GM12878 (cell line): Measurements from ENCODE around the gene KIF12. TPM values are rescaled to one million over a fixed set of nuclear protein-coding genes. Genes with fewer than 3 reads are reported as not detected.

Experiments
- ATAC-seq: fragments of 200-7000 bp; cut with Tn5 transposase; 3 replicates; pipeline ENCODE4 v1.9.1; 2020; ENCODE audit warnings: mild to moderate bottlenecking, moderate library complexity
- BruUV-seq: library from RNA; stranded (reverse); fragments of 400-500 nt; replicated peaks from 2 replicates; lab custom pipeline; 2021; lab: Mats Ljungman, UMichigan
- CTCF ChIA-PET: fragments of 300-600 bp; sonication (Branson Sonifier 250); formaldehyde crosslinking; extraction: SDS; loops from one replicate; lab custom pipeline; 2021; ENCODE audit warnings: inconsistent platforms; lab: Yijun Ruan, JAX
- POLR2A ChIA-PET: fragments of 350-600 bp; formaldehyde crosslinking; extraction: SDS; loops from one replicate; lab custom pipeline; 2021; ENCODE audit warnings: inconsistent platforms; lab: Charles Lee
- RAD21 ChIA-PET: fragments of 300-600 bp; sonication (Branson Sonifier 250); formaldehyde crosslinking; loops from one replicate; lab custom pipeline; 2023; ENCODE audit warnings: antibody characterized with exemption; ENCODE audit not compliant: unreplicated experiment; lab: Charles Lee
- SMC1A ChIA-PET: fragments of 300-600 bp; sonication (Branson Sonifier 250); formaldehyde crosslinking; loops from one replicate; lab custom pipeline; 2023; ENCODE audit not compliant: unreplicated experiment, uncharacterized antibody; lab: Charles Lee
- DNase-seq: peaks from one replicate; pipeline ENCODE4 v3.0.0-alpha.2; 2011; ENCODE audit warnings: low read depth, low spot score
- FAIRE-seq: peaks from 3 replicates; lab custom pipeline; 2011; peaks lifted over from hg19 to GRCh38; lab: Jason Lieb, UNC
- H2AFZ ChIP-seq: 2 replicates; pipeline ENCODE4 v1.6.0; 2011; ENCODE audit warnings: low read depth, low read length, control low read depth; ENCODE audit not compliant: control insufficient read depth
- H3K27ac ChIP-seq: 2 replicates; pipeline ENCODE4 v1.5.1; 2011; ENCODE audit warnings: control low read depth; ENCODE audit not compliant: control insufficient read depth, insufficient read depth
- H3K27me3 ChIP-seq, 2 experiments: replicated peaks in 1 of 2; 2 replicates each; pipeline versions ENCODE4 v1.6.0 to v1.6.1; 2011; ENCODE audit warnings: low read length in 1 of 2; ENCODE audit not compliant: control insufficient read depth in 2 of 2, insufficient read depth in 2 of 2
- H3K36me3 ChIP-seq, 2 experiments: 2 replicates each; pipeline ENCODE4 v1.5.1; 2011; ENCODE audit warnings: low read length in 1 of 2; ENCODE audit not compliant: control insufficient read depth in 2 of 2, insufficient read depth in 2 of 2
- H3K4me1 ChIP-seq: 2 replicates; pipeline ENCODE4 v1.6.1; 2011; ENCODE audit warnings: mild to moderate bottlenecking, low read length, moderate library complexity, mixed read lengths; ENCODE audit not compliant: control insufficient read depth, insufficient read depth
- H3K4me2 ChIP-seq: 2 replicates; pipeline ENCODE4 v1.6.0; 2011; ENCODE audit warnings: control low read depth; ENCODE audit not compliant: control insufficient read depth, insufficient read depth
- H3K4me3 ChIP-seq: fragments of 200-600 bp; sonication (generic); 2 replicates; pipeline ENCODE4 v1.5.1; 2016
- H3K79me2 ChIP-seq: 2 replicates; pipeline ENCODE4 v1.6.0; 2011; ENCODE audit warnings: low read length; ENCODE audit not compliant: control insufficient read depth, insufficient read depth
- H3K9ac ChIP-seq: 2 replicates; pipeline ENCODE4 v1.8.0; 2011; ENCODE audit warnings: low read length, control low read depth, mixed read lengths; ENCODE audit not compliant: control insufficient read depth, insufficient read depth
- H3K9me3 ChIP-seq: replicated peaks from 3 replicates; pipeline ENCODE4 v1.5.1; 2011; ENCODE audit warnings: mild to moderate bottlenecking, low read length; ENCODE audit not compliant: control insufficient read depth, insufficient read depth
- H4K20me1 ChIP-seq: 2 replicates; pipeline ENCODE4 v1.6.0; 2011; ENCODE audit not compliant: control insufficient read depth, insufficient read depth
- CHD1 ChIP-seq: IDR thresholded peaks from 2 replicates; pipeline ENCODE4 v1.6.1; 2012; ENCODE audit warnings: low read depth, low read length, improper control_type of control experiment
- DPF2 ChIP-seq: fragments of 450-650 bp; IDR thresholded peaks from 2 replicates; pipeline ENCODE4 v1.6.1; 2017; ENCODE audit warnings: mild to moderate bottlenecking
- GABPA ChIP-seq: IDR thresholded peaks from 2 replicates; pipeline ENCODE4 v1.6.1; 2014; ENCODE audit warnings: antibody characterized with exemption, low read depth, mild to moderate bottlenecking, inconsistent platforms
- IKZF1 ChIP-seq: fragments of 450-650 bp; conservative IDR thresholded peaks from 2 replicates; pipeline ENCODE4 v1.6.1; 2017; ENCODE audit warnings: antibody characterized with exemption, mild to moderate bottlenecking
- JUND ChIP-seq: IDR thresholded peaks from 2 replicates; pipeline ENCODE4 v1.6.1; 2012; ENCODE audit warnings: low read depth, mild to moderate bottlenecking, low read length, improper control_type of control experiment, moderate library complexity
- MYB ChIP-seq: fragments of 150-350 bp; IDR thresholded peaks from 2 replicates; pipeline ENCODE4 v1.6.1; 2014; ENCODE audit warnings: mild to moderate bottlenecking, low read depth, low read length, borderline replicate concordance
- NFYA ChIP-seq: IDR thresholded peaks from 2 replicates; pipeline ENCODE4 v1.6.1; 2011; ENCODE audit warnings: low read depth, mild to moderate bottlenecking, low read length, improper control_type of control experiment, borderline replicate concordance
- NR2F1 ChIP-seq: fragments of 450-650 bp; conservative IDR thresholded peaks from 2 replicates; pipeline ENCODE4 v1.6.1; 2017; ENCODE audit warnings: mild to moderate bottlenecking
- PAX5 ChIP-seq: IDR thresholded peaks from 2 replicates; pipeline ENCODE4 v1.6.1; 2011; ENCODE audit warnings: low read depth, low read length, borderline replicate concordance
- POLR2AphosphoS2 ChIP-seq: IDR thresholded peaks from 2 replicates; pipeline ENCODE4 v1.6.1; 2011; ENCODE audit warnings: low read depth, mild to moderate bottlenecking, low read length, improper control_type of control experiment, moderate library complexity
- POU2F2 ChIP-seq: IDR thresholded peaks from 3 replicates; pipeline ENCODE4 v1.6.1; 2011; ENCODE audit warnings: low read depth, mild to moderate bottlenecking, low read length, borderline replicate concordance
- SUZ12 ChIP-seq: fragments of 200-600 bp; sonication (generic); IDR thresholded peaks from one replicate; pipeline ENCODE4 v1.6.1; 2018; ENCODE audit warnings: antibody characterized with exemption, mild to moderate bottlenecking; ENCODE audit not compliant: unreplicated experiment
- ZNF217 ChIP-seq: fragments of 450-650 bp; IDR thresholded peaks from 2 replicates; pipeline ENCODE4 v1.6.1; 2017; ENCODE audit warnings: antibody characterized with exemption, mild to moderate bottlenecking
- WGBS: methylation state at CpG from one replicate; pipeline ENCODE4 v1.1.6; 2016; ENCODE audit warnings: low lambda C conversion rate; ENCODE audit not compliant: insufficient replicate concordance, insufficient coverage; ENCODE audit errors: missing lambda C conversion rate; 5-methylcytosine and 5-hydroxymethylcytosine counted together
- in situ Hi-C: fragments of 300-500 bp; cut with MboI; formaldehyde crosslinking; loops from 9 replicates; pipeline ENCODE4 v1.14.3; 2018; ENCODE audit warnings: mixed read lengths
- intact Hi-C: fragments of 100-400 bp; cut with micrococcal nuclease; formaldehyde crosslinking; loops from one replicate; pipeline ENCODE4 v1.14.2; 2022; ENCODE audit not compliant: unreplicated experiment
- polyA plus RNA-seq, 11 experiments: library from polyadenylated mRNA; depleted of rRNA in 4 of 11; unstranded in 6 of 11; stranded (reverse) in 5 of 11; fragments of >200 nt; fragmentation: Nextera tagmentation in 4 of 11; fragmentation: Illumina TruSeq in 1 of 11; extraction: Ambion mirVana in 4 of 11; extraction: Trizol in 1 of 11; gene quantifications; 1 replicate in 1 of 11; 2 replicates in 10 of 11; pipeline versions ENCODE4 v1.2.1 to v1.2.3, GENCODE V29; 2011 to 2016; ENCODE audit warnings: inconsistent platforms in 2 of 11, missing spikeins in 2 of 11, low read depth in 1 of 11
- total RNA-seq, 4 experiments: library from RNA; depleted of rRNA in 3 of 4; stranded (reverse); fragments of >200 nt in 3 of 4; fragmentation: Illumina TruSeq in 1 of 4; extraction: Trizol in 1 of 4; gene quantifications; 2 replicates each; pipeline versions ENCODE4 v1.2.1 to v1.2.3, GENCODE V29; 2013 to 2021
- TF ChIP-seq, protein P1 (sequence below): IDR thresholded peaks from 2 replicates; pipeline ENCODE4 v1.6.1; 2012; ENCODE audit warnings: low read depth, low read length, improper control_type of control experiment
- TF ChIP-seq, protein P2 (sequence below): fragments of 450-650 bp; IDR thresholded peaks from 2 replicates; pipeline ENCODE4 v1.6.1; 2016; ENCODE audit warnings: mild to moderate bottlenecking

KIF12 gene
- total and polyA plus RNA-seq, 10 of the 15 experiments (the other 5 are each of a cell fraction or from before 2014, with no cell fraction given), result not detected

DNA sequence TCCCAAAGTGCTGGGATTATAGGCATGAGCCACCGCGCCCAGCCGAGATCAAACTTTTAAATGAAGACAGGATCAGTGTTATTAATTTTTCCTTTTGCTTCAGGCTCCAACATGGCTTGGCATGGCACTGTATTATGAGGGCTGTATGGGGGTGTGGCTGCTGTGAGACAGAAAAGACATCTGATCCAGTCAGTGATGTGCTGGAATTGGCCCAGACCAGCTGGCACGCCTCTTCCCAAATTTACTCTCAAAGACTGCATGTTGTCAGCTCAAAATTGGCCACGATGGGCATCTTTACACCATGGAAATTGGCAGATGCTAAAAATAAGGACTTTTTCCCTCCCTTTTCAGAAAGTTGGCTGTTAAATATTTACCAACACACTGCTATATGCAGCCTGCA, 44.1 kb upstream of the KIF12 start:
- intact Hi-C loops, result no loop called here
- no peaks in the 10 kb centered on the region for H4K20me1 ChIP-seq
- TF ChIP-seq, protein P1, sequence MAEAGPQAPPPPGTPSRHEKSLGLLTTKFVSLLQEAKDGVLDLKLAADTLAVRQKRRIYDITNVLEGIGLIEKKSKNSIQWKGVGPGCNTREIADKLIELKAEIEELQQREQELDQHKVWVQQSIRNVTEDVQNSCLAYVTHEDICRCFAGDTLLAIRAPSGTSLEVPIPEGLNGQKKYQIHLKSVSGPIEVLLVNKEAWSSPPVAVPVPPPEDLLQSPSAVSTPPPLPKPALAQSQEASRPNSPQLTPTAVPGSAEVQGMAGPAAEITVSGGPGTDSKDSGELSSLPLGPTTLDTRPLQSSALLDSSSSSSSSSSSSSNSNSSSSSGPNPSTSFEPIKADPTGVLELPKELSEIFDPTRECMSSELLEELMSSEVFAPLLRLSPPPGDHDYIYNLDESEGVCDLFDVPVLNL, result no peak
- TF ChIP-seq POLR2AphosphoS2, result no peak
- TF ChIP-seq POU2F2, result no peak
- no peak for TF ChIP-seq NFYA
- TF ChIP-seq, protein P2, sequence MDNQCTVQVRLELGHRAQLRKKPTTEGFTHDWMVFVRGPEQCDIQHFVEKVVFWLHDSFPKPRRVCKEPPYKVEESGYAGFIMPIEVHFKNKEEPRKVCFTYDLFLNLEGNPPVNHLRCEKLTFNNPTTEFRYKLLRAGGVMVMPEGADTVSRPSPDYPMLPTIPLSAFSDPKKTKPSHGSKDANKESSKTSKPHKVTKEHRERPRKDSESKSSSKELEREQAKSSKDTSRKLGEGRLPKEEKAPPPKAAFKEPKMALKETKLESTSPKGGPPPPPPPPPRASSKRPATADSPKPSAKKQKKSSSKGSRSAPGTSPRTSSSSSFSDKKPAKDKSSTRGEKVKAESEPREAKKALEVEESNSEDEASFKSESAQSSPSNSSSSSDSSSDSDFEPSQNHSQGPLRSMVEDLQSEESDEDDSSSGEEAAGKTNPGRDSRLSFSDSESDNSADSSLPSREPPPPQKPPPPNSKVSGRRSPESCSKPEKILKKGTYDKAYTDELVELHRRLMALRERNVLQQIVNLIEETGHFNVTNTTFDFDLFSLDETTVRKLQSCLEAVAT, result no peak
- no peak for TF ChIP-seq DPF2
- no peak for TF ChIP-seq ZNF217
- TF ChIP-seq GABPA, result no peak
- no peak for TF ChIP-seq CHD1
- TF ChIP-seq MYB, result no peak
- TF ChIP-seq JUND, result no peak
- no peak for TF ChIP-seq SUZ12
- no peak for TF ChIP-seq NR2F1
- TF ChIP-seq PAX5, result no peak
- no peak for TF ChIP-seq IKZF1
- H2AFZ ChIP-seq, result no peak overlapping the region
- H3K9me3 ChIP-seq, result no peaks in the 10 kb centered on the region
- no peaks in the 10 kb centered on the region for H3K79me2 ChIP-seq
- DNase-seq, result no peak
- H3K4me2 ChIP-seq, result no peak overlapping the region
- H3K4me3 ChIP-seq, result no peak overlapping the region
- H3K27ac ChIP-seq, result no peak overlapping the region
- H3K36me3 ChIP-seq, result no peaks in the 10 kb centered on the region
- no peaks in the 10 kb centered on the region; a peak in 1 of 4 replicates for H3K27me3 ChIP-seq
- no TSS peak for BruUV-seq
- ChIA-PET POLR2A (no interaction called here), SMC1A (no interaction called here), CTCF (no interaction called here), RAD21 (no interaction called here)
- no peak for FAIRE-seq
- in situ Hi-C loops, result no loop called here
- WGBS, result 63% methylated on average over 5 of the region's 5 CpGs
- ATAC-seq, result no peak
- no peaks in the 10 kb centered on the region for H3K4me1 ChIP-seq
- no peak overlapping the region for H3K9ac ChIP-seq
